Endothelial cell of umbilical vein (primary cell): ENCODE measurements around the gene DIO3.

Experiments used
- CTCF ChIP-seq, 2 donors: IDR thresholded peaks; 1 replicate in 1 of 2; 2 replicates in 1 of 2; pipeline ENCODE4 v1.5.1; 2011; ENCODE audit warnings: low read length in 2 of 2, mild to moderate bottlenecking in 2 of 2, moderate library complexity in 2 of 2, control low read depth in 1 of 2, inconsistent platforms in 1 of 2, low read depth in 1 of 2; ENCODE audit not compliant: insufficient read depth in 1 of 2; ENCODE audit errors: extremely low read depth in 1 of 2
- EZH2 ChIP-seq: IDR thresholded peaks from 2 replicates; pipeline ENCODE4 v1.6.1; 2012; ENCODE audit warnings: borderline replicate concordance, low read depth, mild to moderate bottlenecking, moderate library complexity, low read length, inconsistent platforms; ENCODE audit not compliant: severe bottlenecking
- POLR2A ChIP-seq: IDR thresholded peaks from 2 replicates; pipeline ENCODE4 v1.6.1; 2012; ENCODE audit warnings: low read depth, mild to moderate bottlenecking, control low read depth, low read length

- TF ChIP-seq POLR2A = no peak
- no peak for TF ChIP-seq CTCF (IDR thresholded peaks at IDR 0.05; ENCODE audit: extremely low read depth in 1 of 2, insufficient read depth in 1 of 2, low read depth in 1 of 2, low read length in 2 of 2)
- no peak for TF ChIP-seq EZH2
Observed at GRCh38 chr14:101586531-101587430, 25.5 kb downstream of the DIO3 start.
